CD4-positive, alpha-beta T cell treated with Interleukin-6 for 4 hours (primary cell): ENCODE data around the gene EPSTI1.
"Not testable (repeated sequence)": the region's sequence is repeated elsewhere in the genome, so short reads cannot be mapped to it uniquely, and the experiment has no call there.

Source experiments
- DNase-seq: peaks from one replicate; pipeline ENCODE4 v3.0.0-alpha.2; 2020; ENCODE audit warnings: mixed read lengths

The EPSTI1 gene

DNA sequence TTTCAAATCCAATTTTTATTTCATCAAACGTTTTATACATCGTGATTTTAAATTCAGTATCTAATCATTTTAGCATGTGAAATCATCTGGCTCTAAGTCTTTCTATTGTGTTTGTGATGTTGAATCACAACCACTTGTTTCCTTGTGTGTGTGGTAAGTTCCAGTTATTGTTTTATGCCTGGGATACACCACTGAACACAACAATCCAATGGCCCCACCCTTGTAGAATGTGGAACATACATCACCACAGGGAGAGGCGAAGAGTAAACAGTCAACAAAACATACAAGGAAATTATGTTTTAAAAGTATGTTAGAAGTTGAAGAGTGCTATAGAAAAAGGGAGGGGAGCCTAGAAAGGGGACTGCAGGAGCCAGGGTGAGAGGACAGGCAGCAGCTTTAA, 100.5 kb downstream of the EPSTI1 start:
- DNase-seq: no peak

DNA sequence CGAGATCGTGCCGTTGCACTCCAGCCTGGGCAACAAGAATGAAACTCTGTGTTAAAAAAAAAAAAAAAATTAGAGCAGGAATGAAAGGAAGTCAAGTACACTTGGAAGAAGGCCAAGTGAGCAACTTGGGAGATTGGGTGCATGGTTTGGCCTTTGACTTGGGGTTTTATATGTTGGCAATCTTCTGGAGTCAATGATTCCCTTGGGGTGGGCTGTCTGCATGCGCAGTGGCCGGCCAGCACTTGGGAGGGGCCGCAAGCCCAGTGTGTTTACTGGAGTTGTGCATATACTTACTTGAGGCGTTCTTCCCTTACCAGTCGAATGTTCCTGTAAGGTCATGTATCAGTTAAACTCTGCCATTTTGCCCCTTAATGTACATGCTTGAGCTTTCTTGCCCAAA, 106.7 kb downstream of the EPSTI1 start:
- no peak for DNase-seq

DNA sequence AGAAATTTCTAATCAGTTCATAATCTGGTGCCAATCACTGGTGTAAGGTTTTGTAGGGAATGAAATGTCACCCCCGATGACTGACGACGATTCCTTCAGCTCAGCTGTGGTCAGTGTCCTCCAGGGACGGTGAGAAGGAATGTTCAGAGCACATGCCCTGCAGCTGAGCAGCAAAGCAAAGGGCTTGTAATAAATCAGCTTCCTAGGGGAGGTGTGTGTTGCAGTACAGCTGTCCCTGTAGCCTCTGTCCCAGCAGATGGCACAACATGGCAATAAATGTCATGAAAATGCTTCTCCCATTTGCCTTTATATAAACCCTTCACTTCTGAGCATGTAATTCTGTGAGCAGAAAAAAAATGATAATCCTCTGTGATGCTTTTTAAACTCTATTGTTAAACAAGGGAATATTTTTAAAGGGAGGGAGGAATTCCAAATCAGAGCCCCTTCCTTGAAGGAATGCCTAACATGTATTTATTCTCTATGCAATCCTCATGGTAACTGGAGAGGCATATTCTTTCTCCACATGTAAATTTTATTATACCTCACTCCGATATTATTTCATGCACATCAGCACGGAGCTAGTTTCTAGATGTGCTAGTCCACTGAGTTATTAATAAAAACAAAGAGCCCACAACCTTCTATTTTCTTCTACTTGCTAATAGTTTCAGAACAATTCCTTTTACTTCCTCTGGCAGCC, 108.1 kb downstream of the EPSTI1 start:
- no peak for DNase-seq

DNA sequence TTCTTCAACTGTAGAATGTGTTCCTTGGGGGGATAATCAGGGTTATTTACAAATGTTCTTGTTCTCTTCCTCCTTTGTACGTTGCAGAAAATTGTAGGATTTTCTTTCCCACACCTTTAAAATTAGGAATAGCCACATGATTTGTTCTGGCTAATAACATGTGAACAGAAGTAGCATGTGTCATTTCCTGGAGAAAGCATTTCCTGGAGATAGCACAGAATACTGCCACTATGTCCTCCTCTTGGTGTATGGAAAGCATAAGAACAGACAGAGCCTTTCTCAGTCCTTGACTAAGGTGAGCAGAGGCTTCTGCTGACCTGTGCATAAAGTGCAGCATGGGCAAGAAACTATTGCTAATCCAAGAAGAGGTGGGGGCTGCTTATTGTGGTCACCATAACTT, 108.9 kb downstream of the EPSTI1 start:
- DNase-seq: no peak

DNA sequence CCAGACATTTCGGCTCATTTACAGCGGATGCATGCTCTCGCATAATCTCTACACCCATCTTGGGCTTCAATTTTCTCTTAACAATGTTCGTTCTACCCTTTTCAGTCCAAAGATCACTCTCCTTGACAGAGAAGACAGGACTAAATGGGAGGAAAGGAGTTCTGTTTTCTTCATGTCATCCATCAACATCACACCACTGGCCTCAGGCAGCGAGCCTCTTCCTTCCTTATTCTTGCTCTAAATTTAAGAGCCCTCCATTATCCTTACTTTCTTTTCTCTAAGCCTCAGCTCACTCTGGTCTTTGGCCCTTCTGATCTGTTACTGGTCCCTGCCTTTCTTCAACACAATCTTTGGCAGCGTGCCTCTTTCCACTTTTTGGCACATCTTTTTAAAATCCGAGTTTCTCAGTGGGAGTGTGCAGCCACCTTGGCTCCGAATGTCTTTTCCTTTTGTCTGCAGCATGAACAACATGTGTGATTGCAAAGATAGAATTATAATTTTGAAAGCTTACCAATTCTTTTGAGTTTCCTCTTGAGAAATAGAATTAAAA, 111.9 kb downstream of the EPSTI1 start:
- no peak for DNase-seq

DNA sequence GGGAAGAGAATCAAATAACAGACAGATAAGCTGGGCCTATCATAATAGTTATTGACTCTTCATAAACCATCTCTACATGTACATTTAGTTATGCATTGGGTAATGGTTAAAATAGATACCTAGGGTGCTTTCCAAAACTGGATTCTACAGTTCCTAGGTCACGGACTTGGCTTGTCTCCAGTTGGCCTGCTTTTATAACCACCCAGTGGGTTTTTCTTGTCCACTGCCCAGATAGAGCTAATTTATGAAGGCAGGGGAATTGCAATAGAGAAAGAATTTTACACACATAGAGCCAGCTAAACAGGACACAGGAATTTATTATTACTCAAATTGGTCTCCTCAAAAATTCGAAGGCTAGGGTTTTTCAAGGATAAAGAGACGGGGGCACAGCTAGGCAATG, 113.3 kb downstream of the EPSTI1 start:
- DNase-seq: no peak

DNA sequence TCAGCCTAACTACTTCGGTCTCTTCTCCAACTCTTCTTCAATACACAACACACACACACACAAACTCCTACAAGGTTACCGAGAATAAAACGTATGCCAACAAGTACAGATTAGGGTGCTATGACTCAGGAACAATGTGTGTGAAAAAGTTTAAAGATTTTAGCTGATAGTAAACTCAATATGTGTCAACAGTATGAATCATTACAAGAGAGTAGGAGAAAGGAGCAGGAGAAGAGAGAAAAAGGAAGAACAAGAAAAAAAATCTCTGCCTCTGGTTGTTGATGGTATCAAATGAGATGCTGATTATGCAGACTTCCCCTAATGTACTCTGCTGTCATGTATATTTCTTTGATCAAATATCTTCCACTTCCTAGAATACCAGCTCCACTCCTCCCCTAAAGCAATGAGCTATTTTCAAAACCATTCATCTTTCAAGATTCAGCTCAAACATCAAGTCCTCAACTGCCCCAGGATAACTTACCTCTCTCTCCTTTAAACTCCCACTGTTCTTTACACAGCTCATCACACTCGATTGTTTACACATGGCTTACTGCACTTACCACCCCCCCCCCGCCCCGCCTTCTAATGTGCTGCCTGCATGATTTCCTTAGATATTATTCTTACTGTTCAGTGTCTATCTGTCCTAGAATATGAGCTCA, 115.0 kb downstream of the EPSTI1 start:
- DNase-seq: no peak

DNA sequence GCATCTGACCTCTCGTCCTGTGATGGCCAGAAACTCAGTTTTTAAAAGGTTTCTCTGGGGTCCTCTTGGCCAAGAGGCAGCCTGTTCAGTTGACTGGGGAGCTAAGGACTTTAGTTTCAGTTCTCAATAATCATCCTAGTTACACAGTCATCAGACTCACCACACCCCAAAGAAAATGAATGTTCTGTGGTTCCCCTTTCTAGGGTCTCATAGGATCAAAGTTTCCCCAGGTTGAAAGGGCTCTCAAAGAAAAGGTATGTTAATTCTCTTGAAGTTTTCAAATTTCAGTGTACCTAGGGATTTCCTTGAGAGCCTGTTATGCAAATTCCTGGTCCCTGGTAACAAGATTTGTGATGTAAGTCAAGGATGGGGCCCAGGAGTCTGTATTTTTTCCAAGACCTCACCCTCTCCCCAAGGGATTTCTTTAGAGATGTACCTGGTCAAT, 115.7 kb downstream of the EPSTI1 start:
- no peak for DNase-seq

DNA sequence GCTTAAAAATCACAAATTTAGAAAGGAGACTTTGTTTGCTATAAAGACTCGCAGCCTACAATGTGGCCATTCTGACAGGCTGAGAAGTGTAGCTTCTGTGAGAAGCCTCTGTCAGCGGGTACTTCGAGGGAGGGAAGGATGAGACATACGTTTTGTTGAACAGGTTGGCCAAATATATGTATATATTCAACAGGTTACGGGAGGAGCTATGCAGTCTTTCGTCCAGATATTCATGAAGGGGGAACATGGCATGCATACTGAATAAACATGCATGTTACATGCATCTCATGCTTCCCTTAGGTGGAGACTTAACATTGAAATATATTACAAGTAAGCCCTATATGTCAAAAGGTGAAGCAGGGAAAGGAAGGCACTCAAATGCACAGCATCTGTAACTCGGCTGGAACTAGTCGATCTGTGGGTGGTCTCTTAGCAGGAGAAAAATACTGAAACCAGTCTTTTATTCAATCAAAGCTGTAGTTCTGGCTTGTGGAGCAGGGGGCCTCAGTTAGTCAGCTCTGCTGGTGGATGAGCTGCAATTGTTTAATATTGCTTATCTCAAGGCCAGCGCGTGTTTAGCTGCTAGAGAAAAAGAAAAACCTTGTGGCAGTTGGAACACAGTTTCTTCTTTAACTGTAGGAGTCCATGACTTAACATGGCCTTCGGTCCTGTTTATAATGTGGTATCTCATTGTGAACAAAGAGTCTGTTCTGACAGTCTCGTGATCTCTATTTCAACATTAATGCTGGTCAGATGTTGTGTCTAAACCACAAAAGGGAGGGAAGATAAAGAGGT, 116.4 kb downstream of the EPSTI1 start:
- DNase-seq: no peak

DNA sequence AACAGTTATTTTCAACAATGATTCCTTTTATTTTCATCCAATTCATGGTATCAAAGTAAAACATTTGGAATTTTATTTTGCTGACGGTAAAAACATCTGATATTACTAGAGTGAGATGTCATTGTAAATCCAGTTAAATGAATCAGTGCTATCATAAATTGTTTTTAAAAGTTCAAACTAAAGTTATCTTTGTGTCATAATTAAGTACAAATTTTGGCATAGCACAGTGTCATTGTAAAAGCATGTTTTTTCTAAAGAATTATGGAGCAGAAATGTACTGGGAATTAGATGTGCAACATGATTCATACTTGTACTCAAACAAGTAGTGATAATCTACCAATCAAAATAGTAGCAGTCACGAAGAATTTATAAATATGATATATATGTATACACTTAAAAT, 117.8 kb downstream of the EPSTI1 start:
- no peak for DNase-seq

DNA sequence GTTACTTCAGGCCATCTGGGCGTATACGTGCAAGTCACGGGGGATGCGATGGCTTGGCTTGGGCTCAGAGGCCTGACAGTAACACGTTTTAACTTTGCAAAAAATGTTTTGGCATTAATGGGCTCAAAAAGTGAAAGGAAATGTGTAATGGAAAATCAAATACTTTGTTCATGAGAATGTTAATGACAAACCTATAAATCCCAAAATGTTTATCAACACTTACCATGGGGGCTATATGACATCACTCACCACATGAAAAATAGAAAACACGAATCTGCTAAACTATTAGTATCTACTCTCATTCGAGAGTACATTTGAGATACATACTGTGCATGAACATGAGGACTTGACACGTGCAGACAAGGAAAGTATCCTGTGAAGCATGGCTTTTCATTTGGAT, 119.0 kb downstream of the EPSTI1 start:
- no peak for DNase-seq

DNA sequence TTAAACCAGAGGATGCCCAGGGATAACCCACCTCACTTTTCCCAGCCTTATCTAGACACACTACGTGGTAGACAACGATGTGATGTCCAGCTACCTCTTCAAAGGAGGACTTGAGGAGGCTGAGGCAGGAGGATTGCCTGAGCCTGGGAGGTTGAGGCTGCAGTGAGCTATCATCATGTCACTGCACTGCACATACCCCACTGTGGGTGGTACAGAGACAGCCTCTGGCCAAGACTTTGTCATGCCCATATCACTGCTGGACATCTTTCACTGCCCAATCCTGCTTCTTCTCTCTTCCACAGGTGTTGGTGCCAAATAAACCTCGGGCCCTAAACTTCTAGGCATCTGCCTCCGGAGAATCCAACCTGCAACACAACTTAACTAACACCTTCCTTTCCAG, 124.8 kb downstream of the EPSTI1 start:
- DNase-seq: no peak

DNA sequence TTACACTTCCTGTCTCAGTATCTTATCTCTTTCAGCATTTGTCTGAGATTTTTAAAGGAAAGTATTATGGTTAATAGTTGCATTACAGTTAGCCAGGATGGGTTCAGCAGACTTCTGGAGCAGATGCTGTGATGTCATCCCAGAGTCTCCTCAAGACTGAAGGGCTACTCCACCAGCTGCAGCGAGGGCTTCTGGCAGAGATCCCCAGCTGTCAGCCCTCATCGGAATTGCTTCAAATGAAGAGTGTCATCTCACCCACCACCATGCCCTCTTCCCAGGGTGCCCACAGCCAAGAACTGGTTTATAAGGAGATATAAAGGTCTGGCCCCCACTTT, 126.3 kb downstream of the EPSTI1 start:
- DNase-seq: no peak

DNA sequence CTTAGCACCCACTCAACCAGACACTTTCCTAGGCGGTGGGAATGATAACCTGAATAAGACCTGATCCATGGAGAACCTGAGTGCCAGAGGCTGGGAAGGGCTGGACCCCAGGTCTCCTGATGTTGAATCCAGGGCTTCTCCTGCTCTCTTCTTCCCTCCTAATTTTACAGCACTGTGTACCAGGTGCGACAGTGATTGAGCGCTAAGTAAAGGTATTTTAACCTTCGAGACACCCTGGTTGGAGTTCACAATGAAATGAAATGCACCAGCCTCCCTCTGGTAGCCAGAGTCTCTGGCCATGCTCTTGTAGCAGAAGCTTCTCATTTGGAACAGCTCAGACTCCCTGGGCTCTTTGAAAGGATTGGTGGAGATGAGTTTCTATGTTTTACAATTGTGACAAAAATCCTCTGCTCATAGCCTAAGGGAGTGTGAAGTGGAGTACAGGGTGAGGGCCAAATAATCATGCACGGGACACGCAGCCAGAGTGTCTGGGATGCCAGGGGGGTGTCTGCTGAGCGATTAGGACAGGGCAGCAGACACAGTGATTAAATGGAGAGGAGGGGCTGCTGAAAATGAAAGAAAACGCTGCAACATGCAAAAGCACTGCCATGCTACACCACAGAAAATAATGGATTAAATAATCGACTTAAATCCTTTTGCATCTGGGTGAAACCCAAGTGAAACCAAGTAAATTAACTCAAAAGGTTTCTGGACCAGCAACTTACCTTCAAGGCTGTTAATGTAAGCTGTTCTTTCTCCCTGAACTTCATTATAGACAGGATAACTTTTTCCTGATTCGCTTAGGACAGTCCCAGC, 126.9 kb downstream of the EPSTI1 start:
- DNase-seq: no peak

DNA sequence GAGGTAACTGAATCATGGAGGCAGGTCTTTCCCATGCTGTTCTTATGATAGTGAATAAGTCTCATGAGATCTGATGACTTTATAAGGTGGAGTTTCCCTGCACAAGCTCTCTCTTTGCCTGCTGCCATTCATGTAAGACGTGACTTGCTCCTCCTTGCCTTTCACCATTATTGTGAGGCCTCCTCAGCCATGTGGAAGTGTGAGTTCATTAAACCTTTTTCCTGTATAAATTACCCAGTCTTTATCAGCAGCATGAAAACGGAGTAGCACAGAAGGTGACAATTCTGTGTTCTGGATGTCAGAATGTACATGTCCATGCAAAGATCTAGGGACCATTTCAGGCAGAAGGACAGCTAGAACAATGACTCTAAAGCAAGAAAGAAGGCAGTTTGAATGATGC, 129.7 kb downstream of the EPSTI1 start:
- not testable (repeated sequence) for DNase-seq

DNA sequence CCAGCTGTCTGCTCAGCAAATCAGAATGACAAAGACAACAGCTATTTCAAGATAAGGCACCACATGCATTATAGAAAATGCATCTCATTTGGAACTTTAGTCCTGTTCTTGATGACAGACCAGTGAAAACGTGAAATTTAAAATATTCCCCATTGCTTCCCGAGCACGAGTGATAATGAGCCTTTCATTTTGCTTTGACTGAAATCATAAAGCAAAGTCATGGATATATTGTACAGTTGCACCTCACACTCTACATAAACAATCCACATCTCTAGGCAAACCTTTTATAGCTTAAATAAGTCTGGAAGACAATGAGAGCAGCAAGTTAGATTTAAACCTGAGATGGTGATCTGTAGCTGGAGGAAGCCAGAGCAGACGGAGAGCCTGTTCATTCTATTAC, 131.6 kb downstream of the EPSTI1 start:
- DNase-seq: no peak

DNA sequence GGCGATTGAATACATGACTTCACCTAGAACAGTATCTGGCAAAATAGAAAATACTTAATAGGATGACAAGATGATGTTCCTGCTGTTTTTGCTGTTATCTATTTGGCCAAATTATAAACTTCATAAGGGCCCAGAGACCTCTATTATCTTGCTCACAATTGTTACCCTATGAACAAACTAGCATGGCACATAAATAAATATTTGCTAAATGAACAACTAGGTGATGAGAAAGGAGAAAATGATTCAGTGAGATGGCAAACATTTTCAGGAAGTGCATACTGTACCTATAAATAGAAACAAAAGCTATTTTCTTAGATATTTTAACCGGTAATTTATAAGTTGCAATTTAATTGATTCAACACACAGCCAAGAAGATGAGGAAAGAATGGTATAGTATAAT, 132.3 kb downstream of the EPSTI1 start:
- DNase-seq: no peak

DNA sequence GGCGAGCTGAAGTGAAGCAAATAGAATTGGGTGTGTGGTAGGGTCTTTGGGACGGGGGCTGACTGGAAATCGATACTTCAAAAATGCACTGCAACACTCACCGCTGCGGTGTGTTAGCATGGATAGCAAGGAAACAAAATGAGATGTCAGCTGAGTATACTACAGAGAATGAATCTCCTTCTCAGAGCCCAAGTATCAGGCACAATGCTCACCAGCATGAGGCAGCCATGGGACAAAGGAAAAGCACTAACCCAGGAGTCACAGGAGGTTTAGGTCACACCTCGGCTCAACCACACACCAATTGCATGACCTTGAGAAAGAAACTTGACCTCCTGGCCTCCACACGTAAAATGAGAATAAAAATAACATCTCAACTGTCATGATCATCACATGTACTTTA, 136.6 kb downstream of the EPSTI1 start:
- no peak for DNase-seq

DNA sequence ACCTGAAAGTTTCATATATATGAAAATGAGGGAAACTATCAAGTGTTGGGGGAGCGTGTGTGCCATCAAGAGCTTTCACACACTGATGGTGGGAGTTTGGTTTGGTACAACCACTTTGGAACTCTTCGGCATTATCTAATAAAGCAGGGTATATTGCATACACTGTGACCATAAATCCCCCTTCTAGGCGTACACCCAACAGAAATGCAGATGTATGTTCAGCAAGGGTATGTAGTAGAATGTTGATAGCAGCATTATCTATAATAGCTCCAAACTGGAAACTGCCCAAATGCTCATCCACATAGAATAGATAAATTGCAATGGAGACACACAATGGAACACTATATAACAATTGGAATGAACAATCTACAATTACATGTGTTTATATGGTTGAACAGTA, 139.9 kb downstream of the EPSTI1 start:
- DNase-seq: no peak

DNA sequence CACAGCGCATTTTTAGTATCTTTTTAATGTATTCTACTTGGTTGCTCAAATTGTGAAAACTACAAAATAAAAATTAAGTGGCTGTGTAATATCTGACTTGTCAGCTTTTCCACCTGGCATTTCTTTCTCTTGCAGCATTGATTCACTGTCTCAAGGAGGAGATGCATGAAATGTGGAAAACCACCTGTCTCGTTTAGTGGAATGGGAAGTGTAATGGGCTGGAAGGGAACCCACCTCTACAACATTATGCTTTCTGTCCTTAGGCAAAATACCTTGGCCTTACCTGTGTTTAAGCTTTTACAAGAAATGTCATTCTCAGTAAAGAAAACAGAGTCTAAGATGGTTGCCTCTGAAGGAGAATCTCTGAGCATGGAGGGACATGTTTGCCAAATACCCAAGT, 142.8 kb downstream of the EPSTI1 start:
- DNase-seq: no peak

DNA sequence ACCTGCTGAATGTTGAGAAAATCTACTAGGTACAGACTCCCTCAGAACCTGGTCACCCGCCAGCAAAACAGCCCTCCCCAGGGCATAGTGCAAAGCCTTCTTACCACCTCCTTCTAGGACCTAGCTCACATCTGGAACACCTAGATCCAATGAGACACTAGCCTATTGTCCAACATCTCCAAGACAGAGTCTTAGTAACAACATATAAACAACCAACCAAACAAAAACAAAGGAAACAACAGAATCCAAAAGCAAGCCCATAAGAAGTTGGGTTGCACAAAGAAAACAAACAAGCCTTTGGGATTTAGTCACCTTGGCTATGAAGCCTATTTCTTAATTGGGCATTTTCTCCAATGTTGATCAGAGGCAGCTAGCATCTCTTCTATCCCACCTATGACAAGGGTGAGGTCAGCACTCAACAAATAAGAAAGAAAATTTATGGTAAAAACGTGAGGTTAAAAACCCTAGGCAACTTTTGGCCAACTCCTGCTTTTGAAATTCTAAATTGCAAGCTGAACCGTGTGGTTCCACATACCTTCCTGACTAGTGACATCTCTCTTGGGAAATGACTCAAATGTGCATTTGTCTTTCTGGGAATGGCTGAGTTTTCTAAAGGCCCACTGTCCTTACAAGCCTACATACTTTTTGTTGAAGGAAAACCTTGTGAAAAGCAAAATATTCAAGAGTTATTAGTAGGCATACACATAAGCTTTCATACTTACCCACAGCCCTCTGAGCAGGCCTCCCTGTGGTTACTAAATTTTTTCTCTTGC, 144.0 kb downstream of the EPSTI1 start:
- no peak for DNase-seq
